OCI-LY1 (cell line): Measurements from ENCODE around the gene EFHC1.
A peak's percentile ranks its signal among the peaks of the same experiment; 100 is the strongest.

Experiments
- H2AFZ ChIP-seq: fragments of 200-600 bp; sonication (generic), shearing (Covaris generic); 2 replicates; pipeline ENCODE4 v1.6.0; 2014; ENCODE audit warnings: antibody characterized with exemption, mild to moderate bottlenecking, low read length
- H3F3A ChIP-seq: fragments of 200-600 bp; sonication (generic), shearing (Covaris generic); 2 replicates; pipeline ENCODE4 v1.6.0; 2014; ENCODE audit warnings: mild to moderate bottlenecking, antibody characterized with exemption, low read length, moderate library complexity; ENCODE audit not compliant: insufficient read depth
- H3K27ac ChIP-seq: fragments of 200-600 bp; sonication (generic); 2 replicates; pipeline ENCODE4 v1.5.1; 2014; ENCODE audit warnings: low read length, mixed run types, mild to moderate bottlenecking, low read depth; ENCODE audit not compliant: poor library complexity, severe bottlenecking
- H3K27me3 ChIP-seq: fragments of 200-600 bp; sonication (generic); 2 replicates; pipeline ENCODE4 v1.6.0; 2014; ENCODE audit warnings: antibody characterized with exemption, mild to moderate bottlenecking, low read length, moderate library complexity; ENCODE audit not compliant: insufficient read depth
- H3K36me3 ChIP-seq: fragments of 200-600 bp; sonication (generic); 2 replicates; pipeline ENCODE4 v1.6.1; 2014; ENCODE audit warnings: mild to moderate bottlenecking, antibody characterized with exemption, low read length, moderate library complexity, mixed read lengths; ENCODE audit not compliant: insufficient read depth
- H3K4me1 ChIP-seq: fragments of 200-600 bp; sonication (generic); 2 replicates; pipeline ENCODE4 v1.5.1; 2014; ENCODE audit warnings: mild to moderate bottlenecking, low read length, moderate library complexity; ENCODE audit not compliant: insufficient read depth, severe bottlenecking
- H3K4me2 ChIP-seq: fragments of 200-600 bp; sonication (generic), shearing (Covaris generic); 2 replicates; pipeline ENCODE4 v1.6.1; 2014; ENCODE audit warnings: low read length
- H3K4me3 ChIP-seq: fragments of 200-600 bp; sonication (generic); 2 replicates; pipeline ENCODE4 v1.5.1; 2014; ENCODE audit warnings: low read length, low read depth, mild to moderate bottlenecking, mixed read lengths; ENCODE audit not compliant: poor library complexity, severe bottlenecking
- H3K79me2 ChIP-seq: fragments of 200-600 bp; shearing (Covaris generic); 2 replicates; pipeline ENCODE4 v1.6.1; 2016; ENCODE audit warnings: mixed run types, low read length, mixed read lengths; ENCODE audit not compliant: insufficient read depth
- H3K9ac ChIP-seq: fragments of 200-600 bp; sonication (generic), shearing (Covaris generic); 2 replicates; pipeline ENCODE4 v1.6.1; 2014; ENCODE audit warnings: mild to moderate bottlenecking, low read length, mixed read lengths
- H3K9me2 ChIP-seq: fragments of 200-600 bp; sonication (generic), shearing (Covaris generic); 2 replicates; pipeline ENCODE4 v1.6.1; 2014; ENCODE audit warnings: low read depth, mild to moderate bottlenecking, low read length, mixed read lengths
- H3K9me3 ChIP-seq: fragments of 200-600 bp; shearing (Covaris generic); 2 replicates; pipeline ENCODE4 v1.6.1; 2014; ENCODE audit warnings: low read length, mixed read lengths
- H4K20me1 ChIP-seq: fragments of 200-600 bp; sonication (generic), shearing (Covaris generic); 2 replicates; pipeline ENCODE4 v1.6.0; 2016; ENCODE audit warnings: mild to moderate bottlenecking, low read length; ENCODE audit not compliant: insufficient read depth
- CTCF ChIP-seq: fragments of 200-600 bp; sonication (generic), shearing (Covaris generic); IDR thresholded peaks from 2 replicates; pipeline ENCODE4 v1.5.1; 2017; ENCODE audit warnings: mild to moderate bottlenecking, antibody characterized with exemption, low read length, moderate library complexity, mixed read lengths
- EZH2 ChIP-seq: fragments of 200-600 bp; sonication (generic), shearing (Covaris generic); IDR thresholded peaks from 2 replicates; pipeline ENCODE4 v1.8.0; 2017; ENCODE audit warnings: borderline replicate concordance, mixed run types, mild to moderate bottlenecking, antibody characterized with exemption, low read length, moderate library complexity, mixed read lengths

EFHC1 gene

DNA sequence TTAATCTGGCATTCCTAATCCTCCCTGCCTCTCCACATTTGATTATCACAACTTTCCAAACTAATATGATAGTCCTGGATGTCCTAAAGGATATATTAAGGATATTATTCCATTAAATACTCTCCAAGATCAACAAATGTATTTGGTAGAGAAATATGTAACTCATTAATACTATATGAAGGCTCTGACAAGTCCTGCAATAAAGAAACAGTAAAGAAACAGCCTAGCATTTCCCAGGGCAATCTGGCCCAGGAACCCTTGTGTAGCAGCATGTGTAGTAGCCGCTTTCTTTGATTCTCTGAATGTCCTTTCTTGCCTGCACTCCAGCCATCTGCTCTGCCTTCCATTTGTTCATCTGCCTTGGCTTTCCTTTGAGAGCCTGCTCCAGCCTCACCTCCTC, 133.0 kb downstream of the EFHC1 start:
- H2AFZ ChIP-seq: no peak overlapping the region
- H3K4me1 ChIP-seq: peaks cover 79% of the 10 kb centered on the region
- H3K4me2 ChIP-seq: peak overlapping the region; percentile 59; the same call in 1 of the 2 replicates
- no peaks in the 10 kb centered on the region for H3K9me2 ChIP-seq
- H4K20me1 ChIP-seq: no peaks in the 10 kb centered on the region
- H3K27me3 ChIP-seq: no peaks in the 10 kb centered on the region
- H3K79me2 ChIP-seq: peaks cover 63% of the 10 kb centered on the region
- no peaks in the 10 kb centered on the region for H3K9me3 ChIP-seq
- no peak overlapping the region; the same call in 1 of the 2 replicates for H3K9ac ChIP-seq
- H3K27ac ChIP-seq: peak overlapping the region; percentile 95
- TF ChIP-seq EZH2: no peak
- no peak for TF ChIP-seq CTCF
- no peak overlapping the region for H3K4me3 ChIP-seq
- H3F3A ChIP-seq: no peaks in the 10 kb centered on the region
- H3K36me3 ChIP-seq: no peaks in the 10 kb centered on the region

- H4K20me1 ChIP-seq: no peaks in the 10 kb centered on the region
- H3K27ac ChIP-seq: peak overlapping the region; percentile 95
- no peaks in the 10 kb centered on the region for H3K9me3 ChIP-seq
- peaks cover 64% of the 10 kb centered on the region for H3K79me2 ChIP-seq
- H3K36me3 ChIP-seq: peaks cover 4% of the 10 kb centered on the region
- no peaks in the 10 kb centered on the region for H3F3A ChIP-seq
- no peak overlapping the region for H3K9ac ChIP-seq
- TF ChIP-seq CTCF (no peak), EZH2 (no peak)
- peaks cover 79% of the 10 kb centered on the region for H3K4me1 ChIP-seq
- no peak overlapping the region for H2AFZ ChIP-seq
- no peaks in the 10 kb centered on the region for H3K9me2 ChIP-seq
- H3K4me3 ChIP-seq: no peak overlapping the region
- no peak overlapping the region for H3K4me2 ChIP-seq
- H3K27me3 ChIP-seq: no peaks in the 10 kb centered on the region
Observed at GRCh38 chr6:52553719-52554118, 133.6 kb downstream of the EFHC1 start.

DNA sequence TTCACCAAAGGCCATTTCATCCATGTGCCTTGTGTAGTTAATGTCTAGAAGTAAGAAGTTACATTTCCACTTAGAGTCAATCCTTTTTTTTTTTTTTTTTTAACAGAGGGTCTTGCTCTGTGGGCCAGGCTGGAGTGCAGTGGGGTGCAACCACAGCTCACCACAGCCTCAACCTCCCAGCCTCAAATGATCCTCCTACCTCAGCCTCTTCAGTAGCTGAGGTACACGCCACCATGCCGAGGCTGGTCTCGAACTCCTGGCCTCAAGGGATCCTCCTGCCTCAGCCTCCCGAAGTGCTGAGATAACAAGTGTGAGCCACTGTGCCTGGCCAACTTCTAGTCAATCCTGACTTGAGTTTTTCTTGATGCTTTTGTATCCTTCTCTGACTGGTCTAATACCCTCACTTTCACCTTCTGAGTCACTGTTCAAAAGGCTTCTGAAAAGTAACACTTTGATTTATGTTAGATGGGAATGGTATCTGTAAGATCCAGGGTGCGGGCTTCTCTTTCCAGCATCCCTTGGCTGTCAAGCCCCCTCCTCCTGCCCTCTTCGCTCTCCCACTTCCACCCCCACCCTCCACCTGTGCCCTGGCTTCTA, 134.6 kb downstream of the EFHC1 start:
- Histone ChIP-seq H3K27me3 (no peaks in the 10 kb centered on the region), H4K20me1 (no peaks in the 10 kb centered on the region), H3K9ac (no peak overlapping the region), H3K9me3 (no peaks in the 10 kb centered on the region), H2AFZ (no peak overlapping the region), H3K4me3 (no peak overlapping the region), H3K36me3 (peaks cover 15% of the 10 kb centered on the region), H3K9me2 (no peaks in the 10 kb centered on the region), H3K27ac (no peak overlapping the region), H3K79me2 (peaks cover 68% of the 10 kb centered on the region), H3K4me1 (peaks cover 80% of the 10 kb centered on the region), H3K4me2 (no peak overlapping the region), H3F3A (no peaks in the 10 kb centered on the region)
- TF ChIP-seq EZH2 (no peak), CTCF (no peak)
